HG03025 (cell line): ENCODE measurements around the gene PADI2.

ENCODE experiments used
- ATAC-seq: cut with Tn5 transposase; IDR thresholded peaks from one replicate; pipeline ENCODE4 v1.9.1; 2021; ENCODE audit warnings: mild to moderate bottlenecking, moderate library complexity; ENCODE audit not compliant: unreplicated experiment, low FRiP score

PADI2 gene

DNA sequence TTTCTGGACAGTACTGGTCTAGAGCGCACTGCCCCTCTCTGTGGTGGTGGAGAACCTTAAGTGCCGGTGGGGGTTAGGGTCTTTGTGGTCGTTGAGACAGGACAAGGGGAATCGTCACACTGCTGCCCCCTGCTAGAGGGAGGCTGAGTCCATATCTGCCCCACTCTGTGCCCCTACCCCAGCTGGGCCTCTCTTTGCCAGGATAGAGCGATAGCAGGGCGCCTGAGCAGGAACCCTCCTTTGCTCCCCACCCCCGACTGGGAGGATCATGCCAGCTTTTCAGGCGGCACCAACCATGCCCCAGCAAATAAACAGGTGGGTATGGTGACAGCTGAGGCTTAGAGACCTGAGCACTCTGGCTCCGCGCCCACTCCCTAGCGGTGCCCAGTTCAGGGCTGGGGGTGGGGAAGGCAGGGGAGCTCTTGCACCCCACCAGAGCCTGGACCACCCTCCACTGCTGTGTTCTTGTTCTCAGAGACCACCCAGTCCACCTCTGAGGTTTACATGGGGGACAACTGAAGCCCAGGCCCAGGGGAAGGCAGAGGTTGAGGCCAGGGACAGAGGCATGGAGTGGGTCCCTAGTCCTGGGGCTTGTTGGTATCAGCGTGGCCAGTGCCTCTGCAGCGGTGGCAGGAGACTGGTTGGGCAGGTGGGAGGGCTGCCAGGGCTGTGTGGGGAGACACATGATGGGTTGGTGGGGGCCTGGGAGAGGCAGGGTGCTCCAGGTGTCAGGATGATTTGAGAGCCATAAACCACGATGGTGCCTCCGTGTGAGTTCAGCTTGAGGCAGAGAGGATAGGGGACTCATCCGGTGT lies 1.6 kb downstream of the PADI2 start:
- no peak for ATAC-seq

DNA sequence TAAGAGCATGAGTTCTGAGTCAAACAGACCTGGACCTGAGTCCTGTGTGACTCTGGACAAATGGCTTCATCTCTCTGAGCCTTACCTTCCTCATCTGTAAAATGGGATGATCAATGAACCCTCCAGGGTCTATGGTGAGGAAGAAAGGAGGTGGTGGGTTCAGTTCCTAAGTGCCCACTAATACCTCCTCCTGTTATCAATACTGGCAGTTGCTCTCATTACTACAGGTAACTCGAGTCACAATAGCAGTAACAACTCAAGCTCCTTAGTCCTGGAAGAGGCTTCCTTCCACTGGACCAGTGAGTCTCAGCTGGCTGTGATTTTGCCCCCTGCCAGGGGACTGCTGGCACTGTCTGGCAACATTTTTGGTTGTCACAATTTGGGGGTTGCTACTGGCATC lies 2.6 kb downstream of the PADI2 start:
- ATAC-seq: no peak

DNA sequence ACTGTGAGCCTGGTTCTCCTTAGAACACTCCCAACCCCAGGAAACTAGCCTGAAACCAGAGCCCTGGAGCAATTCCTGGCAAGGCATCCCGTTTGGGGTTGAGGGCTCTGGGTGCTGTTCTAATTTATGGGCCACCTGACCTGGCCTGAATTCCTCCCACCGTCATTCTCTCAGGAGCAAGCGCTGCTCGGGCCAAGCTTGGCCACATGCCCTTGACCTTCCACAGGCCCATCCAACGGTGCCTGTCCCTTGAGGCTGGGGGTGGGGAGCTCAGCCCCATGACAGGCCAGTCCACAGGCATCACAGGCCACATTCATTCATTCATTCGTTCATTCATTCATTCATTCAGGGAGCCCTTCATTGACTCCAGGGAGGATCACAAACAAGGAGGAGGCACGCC lies 5.3 kb downstream of the PADI2 start:
- no peak for ATAC-seq

DNA sequence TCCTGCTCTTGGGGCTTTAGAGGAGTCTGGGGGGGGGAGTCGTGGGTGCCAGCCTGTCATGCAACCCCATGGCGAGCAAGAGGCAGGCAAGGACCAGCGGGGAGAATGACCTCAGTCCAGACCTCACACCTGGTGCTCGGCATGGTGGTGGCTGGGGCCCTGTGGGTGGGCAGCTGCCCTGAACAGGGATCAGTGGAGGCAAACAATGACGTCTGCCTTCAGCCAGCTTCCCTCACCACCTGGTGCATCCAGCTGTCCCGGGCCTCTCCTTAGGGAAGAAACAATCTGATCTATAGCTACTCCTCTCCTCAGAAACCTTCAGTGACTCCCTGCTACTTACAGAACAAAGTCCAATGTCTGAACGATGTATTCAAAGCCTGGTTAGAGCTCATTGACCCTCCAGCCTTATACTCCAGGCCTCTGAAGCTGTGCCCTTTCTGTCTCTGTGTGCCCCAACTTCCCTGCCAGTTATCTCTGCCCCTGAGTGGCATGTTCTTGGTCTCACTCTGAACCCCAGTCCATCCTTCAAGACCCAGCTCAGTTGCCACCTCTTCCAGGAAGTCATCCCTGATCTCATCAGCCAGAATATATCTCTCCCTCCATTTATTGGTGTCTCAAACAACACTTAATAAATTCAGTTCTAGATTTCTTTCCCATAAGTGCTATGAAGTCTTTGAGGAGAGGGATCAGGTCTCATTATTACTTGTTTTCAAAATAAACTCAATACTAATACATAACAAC lies 6.6 kb downstream of the PADI2 start:
- ATAC-seq: no peak

DNA sequence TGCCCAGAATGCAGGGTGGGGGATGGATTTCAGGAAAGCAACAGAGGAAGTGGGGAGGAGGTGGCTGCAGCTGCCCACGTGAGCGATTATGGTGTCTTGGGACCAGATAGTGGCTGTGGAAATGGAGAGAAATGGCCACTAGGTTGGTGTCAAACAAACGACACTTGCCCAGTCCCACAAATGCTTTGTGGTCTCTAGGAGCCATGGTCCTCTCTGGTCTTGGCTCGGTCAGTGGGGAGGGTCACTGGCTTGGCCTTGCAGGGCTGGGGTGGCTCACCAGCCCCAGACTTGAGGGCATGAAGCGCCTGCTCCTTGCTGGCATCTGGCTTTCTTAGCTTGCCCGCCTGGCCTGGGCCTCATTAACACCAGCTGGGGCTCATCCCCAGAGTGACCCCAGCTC lies 7.2 kb downstream of the PADI2 start:
- no peak for ATAC-seq

DNA sequence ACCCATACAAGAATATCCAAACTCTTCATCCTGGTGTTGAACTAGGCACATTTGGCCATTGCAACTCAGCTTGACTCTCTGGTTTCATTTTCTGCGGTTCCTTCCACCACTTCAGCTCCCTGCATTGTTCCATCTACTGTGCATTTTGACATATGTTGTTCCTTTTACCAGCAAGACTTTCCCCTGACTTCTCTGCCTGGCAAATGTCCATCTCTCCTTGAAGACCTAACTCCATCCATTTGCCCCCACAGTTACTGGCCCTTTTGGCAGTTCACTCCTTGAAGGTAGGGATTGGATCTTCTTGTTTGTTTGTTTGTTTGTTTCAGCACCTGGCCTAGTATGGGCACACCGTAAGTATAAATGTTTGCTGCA lies 8.7 kb downstream of the PADI2 start:
- no peak for ATAC-seq

DNA sequence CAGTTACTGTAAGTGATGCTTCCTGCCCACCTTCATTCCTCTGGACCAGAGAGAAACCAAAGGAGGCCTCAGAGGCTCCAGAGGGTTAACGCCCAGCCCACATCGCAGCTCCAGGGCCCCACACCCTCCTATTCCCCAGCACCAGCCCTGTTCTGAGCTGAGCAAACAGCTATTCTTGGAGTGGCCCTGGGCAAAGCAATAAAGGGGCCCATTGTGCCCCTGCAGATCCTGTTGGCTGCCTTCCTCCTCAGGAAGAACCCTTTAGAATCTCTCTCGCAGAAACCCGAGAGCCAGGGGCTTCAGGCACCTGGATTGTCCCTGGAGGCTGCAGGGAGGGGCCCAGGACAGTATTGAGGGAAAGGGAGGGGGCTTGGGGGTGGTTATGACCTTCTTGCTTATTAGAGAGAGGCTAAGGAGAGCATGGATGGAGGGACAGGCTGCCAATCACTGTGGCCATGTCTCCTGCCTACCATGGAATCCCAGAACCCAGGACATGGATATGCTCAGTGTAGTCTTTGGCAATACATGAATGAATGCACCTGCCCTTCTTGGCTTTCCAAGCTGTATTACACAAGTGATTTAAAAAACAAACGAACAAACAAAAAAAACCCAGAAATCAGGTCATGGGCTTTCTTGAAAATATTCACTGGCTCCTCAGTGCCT lies 9.2 kb downstream of the PADI2 start:
- no peak for ATAC-seq

DNA sequence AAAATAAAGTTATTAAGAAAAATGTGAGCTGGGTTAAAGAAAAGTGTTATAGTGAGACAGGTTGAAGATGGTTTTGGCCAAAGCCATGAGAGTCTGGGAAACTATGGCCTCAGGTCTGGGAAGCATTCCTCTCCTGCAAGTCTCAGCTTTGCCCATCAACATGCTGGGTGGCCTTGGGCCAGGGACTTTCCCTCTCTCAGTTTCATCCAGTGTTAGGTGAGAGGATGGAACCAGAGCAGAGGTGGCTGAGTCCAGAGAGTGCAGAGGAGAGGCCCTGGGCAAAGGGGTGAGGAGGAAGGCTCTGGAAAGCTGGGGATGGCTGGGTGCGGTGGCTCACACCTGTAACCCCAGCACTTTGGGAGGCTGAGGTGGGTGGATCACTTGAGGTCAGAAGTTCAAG lies 10.5 kb downstream of the PADI2 start:
- no peak for ATAC-seq

DNA sequence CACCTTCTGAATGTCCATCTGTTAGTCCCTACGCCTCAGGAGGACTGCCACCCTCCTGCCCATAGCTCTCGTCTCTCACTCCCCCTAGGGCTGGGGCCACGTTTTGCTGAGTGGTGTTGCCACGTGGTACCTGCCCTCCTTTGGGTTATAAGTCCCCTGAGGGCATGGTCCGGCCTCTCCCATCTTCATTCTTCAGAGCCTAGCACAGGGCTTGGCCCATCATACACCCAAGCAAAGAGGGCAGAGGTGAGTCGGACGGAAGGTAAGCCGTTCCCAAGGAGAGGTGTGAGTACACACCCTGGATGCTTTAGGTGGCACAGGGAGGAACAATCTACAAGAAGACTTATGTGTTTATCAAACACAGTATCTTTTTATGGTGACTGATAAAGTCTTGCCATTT lies 10.9 kb downstream of the PADI2 start:
- ATAC-seq: no peak

DNA sequence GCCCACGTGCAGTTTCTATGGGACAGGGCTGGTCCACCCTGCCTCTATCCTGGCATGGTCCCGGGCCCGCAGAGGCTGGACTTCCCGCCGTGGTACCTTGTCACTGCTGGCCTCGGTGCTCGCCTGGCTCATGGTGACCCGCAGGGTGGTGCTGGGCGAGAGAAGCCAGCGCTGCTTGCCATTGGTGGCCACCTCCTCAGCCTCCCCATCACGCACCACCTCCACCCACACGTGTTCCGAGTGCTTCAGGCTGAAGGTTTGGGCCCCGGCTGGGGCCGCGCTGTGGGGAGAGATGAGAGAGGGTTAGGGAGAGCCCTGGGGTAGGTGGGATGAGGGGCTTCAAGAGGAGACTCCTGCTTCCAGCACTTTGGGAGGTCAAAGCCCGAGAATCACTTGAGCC lies 14.5 kb downstream of the PADI2 start:
- ATAC-seq: no peak

DNA sequence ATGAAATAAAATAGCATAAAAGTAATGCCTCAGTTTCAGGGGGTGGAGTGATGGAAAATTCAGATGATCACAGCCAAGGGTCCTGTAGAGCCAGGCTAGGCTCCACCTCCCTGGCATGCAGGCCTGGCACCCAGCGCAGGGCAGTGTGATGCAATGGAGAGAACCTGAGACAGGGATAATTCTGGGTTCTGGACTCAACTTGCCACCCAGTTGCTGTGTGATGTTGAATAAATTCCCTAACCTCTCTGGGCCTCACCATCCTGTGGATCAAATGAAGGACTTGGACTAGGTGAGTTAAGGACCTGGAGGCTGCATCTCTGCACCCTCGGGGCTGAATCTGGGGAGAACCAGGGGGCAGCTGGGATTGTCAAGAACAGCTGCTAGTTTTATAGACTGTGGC lies 17.0 kb downstream of the PADI2 start:
- no peak for ATAC-seq

DNA sequence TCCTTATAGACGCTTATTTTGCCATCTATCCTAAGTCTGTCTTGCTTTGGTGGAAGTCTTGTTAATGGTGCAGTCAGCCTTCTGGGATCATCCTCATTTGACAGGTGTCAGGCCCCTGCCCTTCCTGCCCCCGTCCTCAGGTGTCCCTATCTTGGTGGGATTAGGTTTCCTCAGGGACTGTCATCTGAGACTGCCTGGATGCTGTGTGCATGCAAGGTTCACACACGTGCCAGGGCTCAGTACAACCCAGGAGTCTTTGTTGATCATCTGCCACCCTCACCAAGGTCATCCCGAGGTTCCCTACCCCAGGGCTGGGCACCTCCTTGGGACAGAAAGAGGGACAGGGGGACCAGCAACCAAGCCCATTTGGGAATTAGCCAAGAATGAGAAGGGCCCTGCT lies 18.0 kb downstream of the PADI2 start:
- no peak for ATAC-seq

DNA sequence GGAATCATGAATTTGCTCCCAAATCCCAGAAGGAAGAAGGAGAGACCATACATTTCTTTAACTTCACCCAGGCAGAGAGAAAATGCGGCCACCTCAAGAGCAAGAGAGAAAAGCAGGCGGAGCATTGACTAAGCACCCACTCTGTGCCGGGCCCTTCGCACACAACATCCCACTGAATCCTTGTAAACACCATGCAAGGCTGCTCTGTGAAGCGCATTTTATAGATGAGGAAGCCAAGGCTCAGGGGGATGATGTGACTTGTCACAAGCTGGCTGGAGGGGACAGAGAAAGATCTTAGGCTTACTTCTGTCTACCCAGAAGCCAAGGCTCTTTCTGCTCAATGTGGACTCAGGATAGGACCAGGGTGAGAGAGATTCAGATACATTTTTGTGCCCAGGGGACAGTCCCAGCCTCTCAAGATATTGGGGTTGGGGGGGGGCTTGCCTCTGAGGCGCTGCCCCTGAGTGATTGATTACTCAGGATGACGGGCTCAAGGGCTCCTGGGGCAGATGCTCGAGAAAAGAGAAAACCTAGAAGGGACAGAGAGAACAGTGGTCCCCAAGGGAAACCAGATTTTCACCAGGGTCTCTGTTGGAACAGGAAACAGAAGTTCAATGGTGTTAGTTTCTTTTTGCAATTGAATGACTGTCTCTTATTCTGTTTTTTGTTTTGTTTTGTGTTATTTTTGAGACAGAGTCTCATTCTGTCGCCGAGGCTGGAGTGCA lies 19.5 kb downstream of the PADI2 start:
- ATAC-seq: no peak

DNA sequence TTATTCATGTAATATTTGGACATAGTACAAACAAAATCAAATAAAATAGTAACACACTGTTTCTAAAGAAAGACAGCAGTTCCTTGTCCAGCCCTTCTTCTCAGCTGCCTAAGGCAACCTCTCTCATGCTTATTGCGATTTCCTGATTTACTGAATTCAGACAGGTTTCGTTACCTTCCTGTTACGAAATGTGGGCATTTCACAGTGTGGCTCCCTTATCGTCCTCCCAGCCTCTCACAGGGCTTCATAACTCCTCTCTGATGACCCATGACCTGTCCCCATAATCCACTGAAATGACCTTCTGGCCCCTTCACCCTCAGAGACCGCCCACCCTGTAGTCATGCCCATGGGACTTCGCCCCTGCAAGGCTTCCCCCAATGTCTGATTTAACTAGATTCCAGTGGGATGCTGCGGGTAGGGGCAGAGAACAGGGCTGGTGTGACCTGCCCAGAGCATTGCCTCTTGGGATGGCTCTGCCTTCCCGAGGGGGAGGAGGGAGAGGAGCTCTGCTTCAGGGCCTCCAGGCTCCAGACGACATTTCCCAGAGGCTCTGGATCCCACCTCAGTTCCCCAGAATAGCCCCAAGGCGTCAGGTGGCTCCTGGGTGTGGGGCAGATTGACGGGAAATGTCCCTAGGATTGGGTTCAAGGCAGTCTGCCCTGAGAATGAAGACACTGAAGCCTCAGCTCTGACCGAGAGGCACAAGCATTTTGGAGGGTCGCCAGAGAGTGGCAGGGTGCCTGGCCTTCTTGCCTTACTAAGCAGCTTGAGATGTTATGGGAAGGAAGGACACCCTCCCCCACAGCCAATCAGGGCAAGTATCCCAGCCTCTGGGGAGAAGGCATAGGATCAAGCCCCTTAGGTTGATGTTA lies 20.6 kb downstream of the PADI2 start:
- ATAC-seq: no peak

DNA sequence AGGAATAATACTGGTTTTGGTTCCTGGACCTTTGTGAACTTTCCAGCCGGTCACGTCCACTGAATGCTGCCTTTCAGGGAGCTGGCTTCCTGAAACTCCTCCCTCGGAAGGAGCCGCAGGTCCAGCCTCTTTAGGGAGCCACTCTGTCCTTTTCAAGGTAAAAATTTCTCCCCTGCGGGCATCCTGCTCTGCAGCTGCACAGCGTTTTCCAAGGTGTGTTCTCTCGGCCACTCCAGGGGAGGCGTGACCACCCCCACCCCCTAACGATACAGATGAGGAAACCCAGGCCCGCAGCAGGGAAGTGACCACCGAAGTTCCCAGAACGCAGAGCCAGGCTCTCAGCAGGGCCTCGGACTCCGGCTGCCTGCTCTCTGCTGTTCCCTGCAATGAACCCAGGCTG lies 21.5 kb downstream of the PADI2 start:
- no peak for ATAC-seq

DNA sequence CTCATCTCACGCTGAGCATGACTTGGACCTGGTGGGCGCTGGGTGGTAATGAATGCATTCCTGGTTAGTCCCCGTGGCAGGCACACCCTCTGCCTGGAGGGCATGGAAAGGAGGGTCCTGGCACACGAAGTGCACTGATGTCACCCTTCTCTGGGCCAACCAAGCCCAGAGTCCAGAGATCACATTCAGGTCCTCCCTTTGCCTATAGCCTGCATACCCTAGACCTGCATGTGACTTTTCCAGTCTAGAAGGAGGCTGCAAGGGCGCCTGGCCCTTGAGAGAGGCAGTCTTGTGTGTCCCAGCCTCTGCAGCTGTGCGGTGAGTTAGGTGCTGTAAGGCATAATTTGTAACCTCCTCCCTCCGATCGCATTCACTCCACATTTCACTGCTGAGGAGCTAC lies 22.1 kb downstream of the PADI2 start:
- ATAC-seq: no peak

DNA sequence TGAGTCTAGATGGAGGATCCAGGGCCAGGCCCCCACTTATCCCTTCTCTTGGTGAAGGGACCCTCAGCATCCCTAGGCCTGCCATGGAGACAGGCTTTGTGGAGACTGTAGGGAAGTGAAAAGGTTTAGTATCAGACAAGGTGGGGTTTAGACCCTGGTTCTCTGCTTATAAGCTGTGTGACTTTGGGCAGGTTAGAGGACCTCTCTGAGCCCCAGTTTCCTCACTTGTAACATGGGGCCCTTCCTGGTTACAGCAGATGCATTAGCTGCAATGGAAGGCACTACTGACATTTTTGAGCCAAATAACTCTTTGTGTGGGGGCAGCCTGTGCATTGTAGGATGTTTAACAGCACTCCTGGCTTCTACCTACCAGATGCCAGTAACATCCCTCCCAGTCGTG lies 22.7 kb downstream of the PADI2 start:
- ATAC-seq: no peak

DNA sequence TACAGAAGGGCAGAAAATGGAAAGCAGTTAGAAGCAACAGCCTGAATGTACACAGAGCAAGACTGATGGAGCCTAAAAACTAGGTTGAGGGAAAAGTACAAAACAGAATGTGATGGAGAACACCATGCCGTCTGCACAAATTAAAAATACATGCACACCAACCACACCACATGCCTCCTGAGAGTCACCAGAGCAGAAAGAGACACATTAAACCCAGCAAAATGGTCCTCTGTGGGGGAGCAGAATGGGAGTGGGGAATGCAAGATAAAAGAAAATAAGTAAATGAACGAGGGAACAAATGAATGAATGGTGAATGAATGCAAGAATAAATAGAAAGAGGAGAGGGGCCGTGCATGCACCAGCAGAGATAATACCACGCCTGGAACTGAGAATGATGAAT lies 24.1 kb downstream of the PADI2 start:
- ATAC-seq: no peak

DNA sequence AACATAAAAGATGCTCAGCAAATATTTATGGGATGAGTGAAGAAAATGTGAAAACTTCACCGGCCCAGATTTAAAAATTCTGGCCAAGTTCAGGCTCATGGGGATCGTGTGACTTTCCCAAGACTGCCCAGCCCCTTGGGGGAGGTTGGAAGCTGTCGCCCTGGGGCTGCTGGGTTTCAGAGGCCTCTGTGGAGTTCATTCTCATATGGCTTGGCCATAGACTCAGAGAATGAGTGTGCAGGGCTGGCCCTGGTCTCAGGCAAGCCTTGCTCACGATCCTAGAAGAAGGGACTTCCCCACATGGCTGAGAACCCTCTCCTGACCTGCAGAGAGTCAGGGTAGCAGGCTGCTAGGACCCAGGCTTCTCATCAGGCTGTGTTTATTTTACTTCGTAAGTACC lies 24.6 kb downstream of the PADI2 start:
- no peak for ATAC-seq

DNA sequence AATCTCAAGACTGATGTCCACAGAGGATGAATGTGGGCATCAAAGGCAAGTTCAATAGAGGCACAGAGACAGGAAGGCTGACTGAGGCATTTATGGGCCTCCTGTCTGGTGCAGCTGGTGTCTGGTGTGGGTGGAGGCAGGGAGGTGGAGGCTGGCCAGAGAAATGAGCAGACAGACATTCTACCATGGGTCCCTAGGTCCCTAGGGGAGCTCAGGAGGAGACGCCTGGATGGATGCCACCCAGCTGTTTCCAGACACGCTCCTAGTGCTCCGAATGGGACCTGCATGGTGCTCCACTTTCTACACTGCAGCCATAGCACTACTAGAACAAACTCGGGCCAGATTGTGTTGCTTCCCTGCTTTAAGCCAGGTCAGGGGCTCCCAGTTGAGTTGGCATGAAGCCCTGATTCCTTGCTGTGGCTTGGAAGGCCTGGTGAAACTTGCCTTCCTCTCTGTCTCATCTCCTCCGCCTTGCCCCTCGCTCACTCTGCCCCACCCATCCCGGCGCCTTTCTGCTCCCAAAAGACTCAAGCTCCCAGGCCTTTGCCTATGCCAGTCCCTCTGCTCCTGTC lies 25.3 kb downstream of the PADI2 start:
- ATAC-seq: no peak
